GM15510 (cell line): ENCODE data around the gene CADM2.

Source experiments
- POLR2A ChIP-seq: IDR thresholded peaks from 3 replicates; pipeline ENCODE4 v1.6.1; 2011; ENCODE audit warnings: borderline replicate concordance; ENCODE audit not compliant: insufficient read length; ENCODE audit errors: extremely low read depth

CADM2 gene

DNA sequence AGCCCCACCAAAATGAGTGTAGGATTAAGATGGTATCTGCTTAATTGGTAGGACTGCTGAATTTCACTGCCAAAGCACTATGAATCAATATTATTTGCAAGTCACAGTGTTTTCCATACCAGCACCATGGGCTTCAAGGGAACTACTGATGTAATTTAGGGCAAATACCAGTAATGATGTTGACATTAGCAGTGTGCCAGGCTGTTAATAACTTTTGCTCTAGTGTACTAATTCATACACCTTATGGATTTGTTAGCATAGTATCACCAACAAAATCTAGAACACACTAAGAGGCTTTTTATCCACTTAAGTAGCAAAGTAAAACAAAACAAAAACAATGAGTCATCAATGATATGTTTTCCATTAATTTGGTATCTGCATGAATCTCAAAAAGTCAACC lies 888.2 kb downstream of the CADM2 start:
- TF ChIP-seq POLR2A: no peak

- no peak for TF ChIP-seq POLR2A
These were observed 892.3 kb downstream of the CADM2 start for GRCh38 chr3:85851071-85851470.

DNA sequence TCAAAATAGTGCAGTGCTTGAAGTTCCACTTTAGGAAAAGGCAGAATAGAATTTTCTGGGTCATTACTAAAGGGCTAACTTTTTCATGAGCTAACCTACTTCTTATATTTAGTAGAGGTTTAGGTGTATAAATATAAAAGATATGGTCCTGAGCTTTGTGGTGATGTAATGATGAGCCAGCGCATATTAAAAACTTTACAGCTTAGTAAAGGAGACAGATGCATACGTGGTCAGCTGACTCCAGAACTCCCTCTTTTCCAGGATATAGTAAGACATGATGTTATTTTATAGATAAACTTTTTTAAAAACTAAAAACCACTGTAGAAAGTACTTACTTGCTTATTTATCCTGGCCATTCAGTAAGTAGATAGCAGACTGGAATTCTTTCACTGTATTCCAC lies 895.0 kb downstream of the CADM2 start:
- TF ChIP-seq POLR2A: no peak

GRCh38 chr3:85862893-85863455 lies 904.2 kb downstream of the CADM2 start:
- TF ChIP-seq POLR2A: no peak

DNA sequence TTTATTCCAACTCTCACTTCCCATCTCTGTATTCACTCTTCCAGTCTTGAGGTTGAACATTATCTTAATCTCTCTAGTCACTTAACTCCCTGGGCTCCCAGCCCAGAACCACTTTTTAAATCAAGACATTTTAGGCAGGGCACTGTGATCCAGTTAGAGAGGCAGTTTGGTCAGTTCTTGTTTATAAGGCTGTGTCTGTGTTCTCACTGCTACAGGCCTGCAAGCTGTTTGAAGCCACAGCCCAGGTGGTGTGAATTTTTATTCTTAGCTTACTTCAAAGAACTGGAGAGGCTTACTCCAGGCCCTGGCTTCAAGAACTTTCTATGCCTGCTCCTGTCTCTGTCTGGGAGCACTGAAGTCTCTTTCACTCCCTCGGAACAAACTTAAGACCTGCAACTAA lies 906.1 kb downstream of the CADM2 start:
- TF ChIP-seq POLR2A: no peak

DNA sequence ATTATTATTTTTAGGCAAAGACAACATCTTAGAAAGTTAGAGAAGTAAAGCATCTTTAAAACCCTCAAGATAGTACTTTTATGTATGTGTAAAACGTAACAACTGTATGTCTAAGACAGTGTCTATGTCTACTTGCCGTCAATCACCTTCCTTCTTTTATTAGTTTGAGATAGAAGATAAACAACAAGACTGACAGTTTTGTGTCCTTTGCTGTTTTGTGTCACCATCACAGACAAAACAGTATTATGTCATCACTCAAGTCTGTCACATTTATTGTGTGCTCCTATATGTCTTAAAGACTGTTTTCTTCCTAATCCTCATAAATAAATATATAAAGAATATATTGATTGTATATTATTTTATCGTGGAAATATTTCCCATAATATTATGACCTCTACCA lies 908.3 kb downstream of the CADM2 start:
- TF ChIP-seq POLR2A: no peak

GRCh38 chr3:85875589-85875988 lies 916.8 kb downstream of the CADM2 start:
- no peak for TF ChIP-seq POLR2A

DNA sequence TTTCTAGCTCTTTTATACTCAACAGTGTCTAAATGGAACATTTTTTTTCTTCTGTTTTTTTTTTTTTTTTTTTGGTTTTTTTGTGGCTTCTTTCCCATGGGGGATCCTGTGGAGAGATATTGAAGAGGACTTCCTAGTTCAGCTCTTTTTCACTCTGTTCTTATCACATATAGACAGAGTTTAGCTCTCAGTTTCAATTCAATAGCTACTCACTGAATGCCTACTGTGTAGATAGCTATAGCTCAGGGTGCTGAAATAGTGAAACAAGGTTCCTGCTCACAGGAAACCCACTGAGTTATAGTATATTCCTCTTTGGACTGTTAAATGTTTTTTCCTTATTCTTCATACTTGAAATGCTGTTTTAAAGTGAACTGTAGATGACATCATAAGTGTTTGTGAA lies 918.8 kb downstream of the CADM2 start:
- no peak for TF ChIP-seq POLR2A

DNA sequence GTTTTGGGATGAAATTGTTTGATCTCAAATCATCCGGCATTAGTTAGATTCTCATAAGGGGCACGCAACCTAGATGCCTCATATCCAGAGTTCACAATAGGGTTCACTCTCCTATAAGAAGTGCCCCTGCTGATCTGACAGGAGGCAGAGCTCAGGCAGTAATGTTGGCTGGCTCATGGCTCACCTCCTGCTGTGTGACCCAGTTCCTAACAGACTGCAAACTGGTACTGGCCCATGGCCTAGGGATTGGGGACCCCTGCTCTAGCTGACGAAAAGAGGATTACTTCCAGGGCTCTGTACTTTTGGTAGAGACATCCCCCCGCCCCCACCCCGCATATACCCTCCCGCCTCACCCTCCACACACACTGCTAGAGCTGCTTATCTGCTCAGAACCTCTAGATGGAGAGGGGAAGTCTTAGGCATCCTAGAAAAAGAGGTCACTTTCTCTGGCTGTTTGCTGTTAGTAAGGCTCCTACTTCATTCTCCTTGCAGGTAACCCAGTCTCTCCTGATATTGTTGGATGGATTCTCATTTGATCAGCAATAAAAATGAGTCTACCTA lies 923.1 kb downstream of the CADM2 start:
- TF ChIP-seq POLR2A: no peak

GRCh38 chr3:85890043-85890555 lies 931.3 kb downstream of the CADM2 start:
- no peak for TF ChIP-seq POLR2A

- TF ChIP-seq POLR2A: no peak
These were observed 944.6 kb downstream of the CADM2 start for GRCh38 chr3:85903434-85903833.

GRCh38 chr3:85912980-85913379 lies 954.2 kb downstream of the CADM2 start:
- TF ChIP-seq POLR2A: no peak

DNA sequence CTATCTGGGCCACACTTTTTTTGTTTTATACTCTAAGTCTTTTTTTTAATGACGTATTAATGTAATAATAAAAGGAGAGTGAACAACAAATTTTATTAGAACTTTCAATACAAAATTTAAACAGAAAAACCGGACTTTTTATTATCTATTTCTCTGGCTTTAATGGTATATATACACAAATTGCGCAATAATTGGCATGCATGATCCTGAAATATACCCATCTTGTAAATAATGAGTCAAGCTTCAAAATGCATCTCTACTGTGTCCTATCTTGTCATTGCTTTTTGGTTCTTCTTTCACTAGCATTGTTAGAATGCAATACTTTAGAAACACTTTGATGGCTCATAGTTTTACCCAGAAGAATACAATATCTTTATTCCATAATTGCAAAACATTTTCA lies 963.6 kb downstream of the CADM2 start:
- TF ChIP-seq POLR2A: no peak

- TF ChIP-seq POLR2A: no peak
These were observed 971.9 kb downstream of the CADM2 start for GRCh38 chr3:85930718-85931117.

GRCh38 chr3:85933326-85933725 lies 974.5 kb downstream of the CADM2 start:
- no peak for TF ChIP-seq POLR2A

GRCh38 chr3:85935171-85935570 lies 976.4 kb downstream of the CADM2 start:
- no peak for TF ChIP-seq POLR2A
